RPMI8226 (cell line): ENCODE results near the gene DLX5.

Source experiments
- DNase-seq: peaks from one replicate; pipeline ENCODE4 v3.0.0-alpha.2; 2015

DLX5 gene

DNA sequence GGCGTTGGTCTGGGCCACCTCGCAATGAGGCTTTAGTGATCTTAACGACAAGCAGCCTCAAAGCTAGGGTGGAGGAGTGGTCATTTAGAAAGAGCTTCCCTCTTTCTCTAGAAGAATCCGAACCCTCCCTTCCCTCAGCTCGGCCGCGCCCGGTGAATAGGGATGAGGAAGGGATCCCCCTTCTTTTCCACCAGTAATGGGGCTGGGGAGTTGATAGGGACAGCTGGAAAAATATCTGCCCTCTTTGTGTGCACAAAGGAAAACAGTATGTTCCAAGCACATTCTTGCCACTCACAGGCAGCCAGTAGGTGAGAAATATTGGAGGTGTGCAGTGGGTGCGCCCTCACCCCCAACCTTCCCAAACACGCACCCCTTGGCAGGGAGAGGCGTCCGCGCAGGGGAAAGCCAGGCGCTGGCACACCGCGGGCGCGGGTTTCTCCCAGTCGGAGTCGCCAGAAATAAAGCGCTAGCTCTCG is 6.5 kb downstream of the DLX5 start:
- no peak for DNase-seq

DNA sequence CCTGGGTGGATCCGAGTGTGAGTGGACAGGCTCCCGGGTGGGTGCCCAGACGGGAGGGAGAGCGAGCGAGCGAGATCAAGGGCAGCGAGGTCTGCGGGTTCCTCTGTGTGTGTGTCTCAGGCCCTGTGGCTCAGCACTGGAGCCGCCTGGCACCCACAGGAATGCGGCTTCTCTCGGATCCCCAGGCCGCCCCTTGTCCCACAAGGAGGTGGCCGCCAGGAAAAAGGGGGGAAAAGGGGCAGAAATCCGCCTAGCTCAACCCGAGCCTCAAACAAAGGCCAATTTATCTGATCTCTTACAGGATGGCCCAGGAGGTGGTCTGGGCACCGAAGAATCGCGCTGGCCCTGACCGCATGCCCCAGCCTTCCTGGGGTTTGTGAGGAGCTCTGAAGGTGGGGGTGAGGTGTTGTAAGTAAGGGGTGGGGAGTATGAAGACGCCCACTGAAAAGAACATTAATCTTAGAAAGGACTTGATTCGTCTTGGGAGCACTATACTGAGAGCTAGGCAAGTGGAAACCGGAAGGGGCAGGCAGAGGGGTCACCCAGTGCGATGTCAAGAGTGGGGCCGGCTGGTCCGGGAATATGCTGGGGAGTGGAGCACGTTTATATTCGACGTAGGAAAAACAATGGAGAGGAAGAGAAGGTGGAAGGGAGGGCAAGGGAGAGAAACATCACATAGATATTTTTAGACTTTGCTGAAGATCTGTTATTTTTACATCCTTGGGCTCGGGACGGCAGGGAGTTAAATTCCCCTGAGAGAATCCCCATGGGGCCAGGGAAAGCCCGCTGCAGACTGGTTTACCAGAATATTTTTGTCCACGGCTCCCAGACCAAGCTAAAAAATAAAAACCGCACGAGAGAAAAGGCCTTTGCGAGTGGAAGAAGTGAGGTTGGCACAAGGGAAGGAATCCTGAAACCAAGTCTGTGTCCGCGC is 7.2 kb downstream of the DLX5 start:
- no peak for DNase-seq

DNA sequence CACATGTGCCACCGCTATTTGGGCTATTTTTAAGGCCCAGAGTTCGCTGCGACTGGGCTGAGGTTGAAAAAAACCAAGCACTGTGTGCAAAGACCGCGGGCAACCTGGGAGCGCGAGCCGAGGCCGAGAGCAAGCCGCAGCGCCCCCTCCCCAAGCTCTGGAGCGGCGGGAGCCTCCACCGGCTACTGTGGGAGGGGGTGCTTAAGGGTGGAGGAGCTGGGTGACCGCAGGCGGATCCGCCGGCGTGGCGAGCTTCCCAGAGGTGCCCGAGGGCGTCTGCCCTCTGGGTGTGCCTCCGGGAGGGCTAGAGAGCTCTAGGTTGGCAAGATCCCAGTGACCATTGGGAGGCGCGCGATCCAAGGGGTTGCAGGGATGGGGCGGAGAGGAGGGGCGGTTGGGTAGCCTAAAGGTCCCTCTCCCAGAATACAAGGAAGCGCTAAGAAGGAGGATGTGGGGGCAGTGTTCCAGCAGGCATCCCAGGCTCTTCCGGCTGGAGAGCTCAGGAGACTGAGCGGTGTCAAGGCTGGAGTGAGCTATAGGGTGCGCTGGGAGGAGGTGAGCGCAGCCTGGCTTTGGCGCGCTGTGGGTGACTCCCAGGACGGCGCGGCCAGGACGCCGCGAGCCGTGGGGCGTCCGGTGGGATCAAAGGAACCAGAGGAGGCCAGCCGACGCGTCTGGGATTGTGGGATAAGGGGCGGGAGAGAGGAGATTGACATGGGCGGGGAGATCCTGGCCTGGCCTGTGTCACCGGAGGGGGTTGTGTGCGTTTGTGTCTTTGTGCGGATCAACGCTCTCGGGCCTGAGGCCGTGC is 8.0 kb downstream of the DLX5 start:
- DNase-seq, result no peak

- DNase-seq, result no peak
Observed at GRCh38 chr7:97015756-97016380, 8.8 kb downstream of the DLX5 start.

DNA sequence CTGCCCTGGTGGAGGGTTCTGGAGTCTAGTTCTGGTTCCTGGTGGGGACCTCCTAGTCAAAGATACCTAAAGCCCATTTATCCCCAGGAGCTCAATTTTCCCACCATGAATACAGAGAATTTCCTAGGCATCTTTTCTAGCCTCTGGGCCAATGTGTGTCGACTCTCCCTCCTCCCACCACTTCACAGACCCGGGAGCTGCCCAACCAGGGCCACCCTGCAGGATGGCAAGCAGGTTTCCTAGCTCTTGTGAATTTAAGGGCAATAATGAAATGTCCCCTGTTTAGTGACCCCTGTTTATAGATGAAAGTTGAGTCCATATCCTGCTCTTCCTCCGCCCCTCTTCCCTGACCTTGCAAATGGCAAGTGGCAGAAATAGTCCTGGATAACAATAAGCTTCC is 9.4 kb downstream of the DLX5 start:
- no peak for DNase-seq

GRCh38 chr7:97014145-97014750 is 10.4 kb downstream of the DLX5 start:
- no peak for DNase-seq

DNA sequence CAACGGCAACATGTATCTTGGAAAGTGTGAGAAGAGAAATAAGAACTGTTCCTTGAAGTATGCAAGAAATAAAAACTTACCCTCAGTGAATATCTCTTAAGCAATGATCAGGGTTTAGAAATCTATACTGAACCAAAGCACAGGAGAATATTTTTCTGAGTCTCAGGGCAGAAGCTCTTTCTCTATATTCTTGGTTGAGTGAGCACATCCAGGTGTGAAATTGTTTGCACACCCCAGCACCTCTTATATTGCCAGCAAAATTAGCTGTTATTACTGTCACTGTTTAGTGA is 10.8 kb downstream of the DLX5 start:
- DNase-seq, result no peak

- no peak for DNase-seq
Observed at GRCh38 chr7:97013134-97013844, 11.3 kb downstream of the DLX5 start.

- no peak for DNase-seq
Observed at GRCh38 chr7:97012365-97013133, 12.1 kb downstream of the DLX5 start.

DNA sequence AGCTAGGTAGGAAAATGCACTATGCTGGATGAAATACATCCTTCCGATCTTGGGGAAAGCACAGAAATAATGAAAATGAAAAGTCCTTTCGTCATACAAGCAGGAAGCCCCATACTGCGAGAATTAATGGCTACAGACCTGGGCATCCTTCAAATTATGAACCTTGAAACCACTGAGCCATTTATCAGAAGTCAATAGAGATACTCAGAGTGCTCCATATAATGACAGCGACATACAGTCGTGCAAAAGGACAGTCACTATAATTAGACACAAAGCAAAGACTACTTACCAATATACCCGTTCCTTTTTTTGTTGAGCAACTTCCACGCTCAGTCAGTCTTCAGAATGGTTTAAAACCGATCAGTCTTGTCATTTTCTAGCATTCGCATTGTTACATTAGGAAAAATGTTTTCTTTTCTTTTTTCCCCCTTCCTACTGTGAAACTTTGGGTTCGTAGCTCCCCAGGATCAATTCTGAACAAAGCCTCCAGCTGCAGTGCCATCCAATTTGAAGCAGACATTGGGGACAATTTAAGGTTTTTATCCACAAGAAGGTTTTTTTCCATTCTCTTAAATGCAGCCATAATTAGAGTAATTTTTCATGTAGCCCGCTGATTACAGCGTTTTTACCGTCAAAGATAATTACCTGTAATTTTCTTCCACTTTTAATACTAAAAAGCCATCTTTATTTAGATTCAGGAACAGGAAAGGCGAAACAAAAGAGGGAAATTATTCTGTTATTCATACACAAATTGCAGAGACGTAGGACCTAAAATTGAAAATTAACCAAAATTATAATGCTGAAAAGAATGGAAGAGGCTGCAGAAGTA is 12.9 kb downstream of the DLX5 start:
- no peak for DNase-seq

DNA sequence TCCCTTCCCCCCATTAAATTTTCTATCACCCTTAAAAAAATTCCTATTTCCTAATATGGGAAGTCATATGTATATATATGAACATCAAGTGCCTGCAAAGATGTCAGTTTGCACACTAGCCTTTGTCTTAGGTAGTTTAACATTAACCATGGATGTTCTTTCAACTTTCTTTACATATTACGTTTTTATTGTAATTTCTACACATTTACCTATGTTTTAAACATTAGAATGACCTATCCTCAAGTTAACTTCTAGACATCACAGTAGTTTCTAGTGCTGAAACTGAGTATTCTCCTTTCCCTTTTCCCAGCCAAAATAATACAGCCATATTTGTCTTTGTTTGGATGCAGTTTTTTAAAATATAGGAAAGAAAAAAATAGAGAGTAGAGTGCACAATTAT is 13.5 kb downstream of the DLX5 start:
- DNase-seq, result no peak

- DNase-seq, result no peak
Observed at GRCh38 chr7:97009753-97010732, 14.6 kb downstream of the DLX5 start.

- no peak for DNase-seq
Observed at GRCh38 chr7:97008275-97008917, 16.2 kb downstream of the DLX5 start.

GRCh38 chr7:97007583-97007861 is 17.1 kb downstream of the DLX5 start:
- no peak for DNase-seq

DNA sequence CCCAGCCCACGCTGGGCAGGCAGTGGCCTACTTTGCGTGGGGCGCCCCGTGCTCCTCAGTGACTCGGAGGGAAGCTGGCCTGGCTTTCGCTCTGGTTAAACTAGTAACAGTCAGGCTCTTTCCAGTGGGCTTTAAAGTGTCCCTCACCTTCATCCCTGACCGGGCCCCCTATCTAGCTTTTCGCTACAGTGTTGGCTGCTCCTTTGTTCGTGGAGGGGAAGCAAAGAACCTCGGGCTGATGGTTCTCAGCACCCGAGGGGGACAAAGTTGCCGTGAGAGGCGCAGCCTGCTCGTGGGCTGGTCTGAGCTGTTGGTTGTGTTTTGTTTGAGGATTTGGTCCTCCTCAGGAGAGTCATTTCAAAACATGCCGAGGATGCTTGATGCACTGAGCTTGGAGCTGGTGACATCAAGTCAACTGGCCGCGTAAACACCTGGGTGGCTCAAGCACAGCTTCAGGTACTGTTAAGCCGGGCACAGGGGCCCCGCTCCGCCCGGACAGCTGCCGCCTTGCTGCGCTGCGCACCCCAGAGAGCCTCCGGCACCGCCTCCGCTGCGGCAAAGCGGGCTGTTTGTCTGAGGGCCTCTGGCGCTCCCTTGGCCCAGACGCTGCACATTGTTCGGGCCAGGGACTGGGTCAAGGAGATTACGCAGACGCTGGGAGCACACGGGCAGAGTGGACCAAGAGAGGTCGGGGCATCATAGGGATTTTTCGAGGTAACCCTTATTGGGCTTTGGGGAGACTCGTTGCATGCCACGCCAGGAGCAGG is 17.6 kb downstream of the DLX5 start:
- DNase-seq, result no peak

GRCh38 chr7:97006055-97006815 is 18.4 kb downstream of the DLX5 start:
- peak; percentile 53 for DNase-seq

DNA sequence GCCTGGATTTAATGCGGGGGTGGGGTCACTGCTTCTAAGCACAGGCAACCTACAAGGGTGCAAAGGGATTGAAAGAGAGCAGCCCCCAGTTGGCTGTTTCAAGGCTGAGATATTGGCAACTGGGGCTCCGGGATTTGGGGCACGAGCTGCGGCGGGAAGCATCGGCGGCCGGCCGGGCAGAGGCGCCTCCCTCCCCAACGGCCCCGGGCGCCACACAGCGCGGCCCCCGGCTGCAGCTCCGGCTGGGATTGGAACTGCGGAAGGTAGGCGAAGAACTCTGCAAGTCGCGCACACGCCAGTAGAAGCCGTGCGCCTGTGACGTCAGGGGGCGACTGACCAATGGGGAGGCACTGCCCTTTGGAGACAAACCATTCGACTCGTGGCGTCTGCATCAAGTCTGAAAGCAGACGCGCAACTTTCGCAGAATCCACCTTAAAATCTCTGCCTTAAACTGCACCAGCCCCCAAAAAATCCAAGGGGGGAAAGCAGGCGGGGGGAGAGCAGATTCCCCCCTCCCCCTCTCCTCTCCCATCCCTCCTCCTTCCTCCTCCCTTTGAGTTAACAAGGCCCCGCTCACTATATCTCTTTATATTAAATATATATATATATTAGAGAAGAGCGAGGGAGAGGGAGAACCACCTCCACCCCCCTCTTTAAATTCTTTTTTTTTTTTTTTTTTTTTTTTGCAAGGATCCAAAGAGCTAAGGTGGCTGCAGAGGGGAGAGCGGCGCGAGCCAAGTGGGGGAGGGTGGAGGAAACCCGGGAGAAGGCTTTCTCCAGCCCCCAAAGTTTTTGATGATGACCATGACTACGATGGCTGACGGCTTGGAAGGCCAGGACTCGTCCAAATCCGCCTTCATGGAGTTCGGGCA is 19.2 kb downstream of the DLX5 start, which contains the start of gene DLX6:
Gene DLX6, plus strand, starts transcription at position 371 of the 872 bp plus-strand sequence. Its CDS starts 425 bp downstream, at position 796.
- peak; percentile 66 for DNase-seq
